ENCODE data around the gene XKR8.

Gene XKR8

DNA sequence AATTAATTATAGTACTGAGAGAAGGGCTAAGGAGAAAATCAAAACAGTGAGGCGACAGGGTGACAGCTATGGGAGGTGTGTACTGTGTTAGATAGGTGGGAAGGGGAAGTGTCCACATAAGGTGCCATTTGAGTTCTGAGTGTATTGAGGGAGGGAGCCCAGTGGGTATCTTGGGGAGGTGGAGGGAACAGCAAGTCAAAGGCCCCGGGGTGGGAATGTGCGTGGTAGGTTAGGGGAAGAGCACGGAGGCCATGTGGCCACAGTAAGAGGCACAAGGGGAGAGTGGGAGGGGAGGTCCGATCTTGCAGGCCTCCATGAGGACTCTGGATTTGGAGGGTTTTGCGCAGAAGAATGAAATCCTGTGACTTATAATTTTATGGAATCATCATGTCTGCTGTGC lies 3.0 kb upstream of the XKR8 start:
- no peak for DNase-seq

DNA sequence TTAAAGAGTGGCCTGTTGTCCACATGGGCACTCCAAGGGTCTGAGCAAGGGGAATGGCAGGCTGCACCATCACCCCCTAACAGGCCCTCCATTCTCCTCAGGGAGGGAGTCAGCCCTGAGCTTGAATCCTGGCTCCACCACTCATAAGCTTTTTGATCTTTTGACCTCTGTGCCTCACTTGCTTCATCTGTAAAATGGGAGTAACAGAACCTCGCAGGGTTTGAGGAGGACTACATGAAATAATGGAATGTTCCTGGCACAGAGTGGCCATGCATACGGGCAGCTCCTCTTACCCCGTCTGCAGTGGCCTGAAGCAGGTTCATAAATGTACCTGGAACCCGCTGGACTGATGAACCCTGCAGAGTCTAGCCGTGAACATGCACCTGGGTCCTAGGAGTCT lies 2.1 kb upstream of the XKR8 start:
- DNase-seq = no peak

DNA sequence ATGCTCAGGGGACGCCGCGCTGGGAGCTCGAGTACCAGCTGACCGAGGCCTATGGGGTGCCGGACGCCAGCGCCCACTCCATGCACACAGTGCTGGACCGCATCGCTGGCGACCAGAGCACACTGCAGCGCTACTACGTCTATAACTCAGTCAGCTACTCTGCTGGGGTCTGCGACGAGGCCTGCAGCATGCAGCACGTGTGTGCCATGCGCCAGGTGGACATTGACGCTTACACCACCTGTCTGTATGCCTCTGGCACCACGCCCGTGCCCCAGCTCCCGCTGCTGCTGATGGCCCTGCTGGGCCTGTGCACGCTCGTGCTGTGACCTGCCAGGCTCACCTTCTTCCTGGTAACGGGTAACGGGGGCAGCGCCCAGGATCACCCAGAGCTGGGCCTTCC lies 1.3 kb upstream of the XKR8 start:
- DNase-seq = no peak

DNA sequence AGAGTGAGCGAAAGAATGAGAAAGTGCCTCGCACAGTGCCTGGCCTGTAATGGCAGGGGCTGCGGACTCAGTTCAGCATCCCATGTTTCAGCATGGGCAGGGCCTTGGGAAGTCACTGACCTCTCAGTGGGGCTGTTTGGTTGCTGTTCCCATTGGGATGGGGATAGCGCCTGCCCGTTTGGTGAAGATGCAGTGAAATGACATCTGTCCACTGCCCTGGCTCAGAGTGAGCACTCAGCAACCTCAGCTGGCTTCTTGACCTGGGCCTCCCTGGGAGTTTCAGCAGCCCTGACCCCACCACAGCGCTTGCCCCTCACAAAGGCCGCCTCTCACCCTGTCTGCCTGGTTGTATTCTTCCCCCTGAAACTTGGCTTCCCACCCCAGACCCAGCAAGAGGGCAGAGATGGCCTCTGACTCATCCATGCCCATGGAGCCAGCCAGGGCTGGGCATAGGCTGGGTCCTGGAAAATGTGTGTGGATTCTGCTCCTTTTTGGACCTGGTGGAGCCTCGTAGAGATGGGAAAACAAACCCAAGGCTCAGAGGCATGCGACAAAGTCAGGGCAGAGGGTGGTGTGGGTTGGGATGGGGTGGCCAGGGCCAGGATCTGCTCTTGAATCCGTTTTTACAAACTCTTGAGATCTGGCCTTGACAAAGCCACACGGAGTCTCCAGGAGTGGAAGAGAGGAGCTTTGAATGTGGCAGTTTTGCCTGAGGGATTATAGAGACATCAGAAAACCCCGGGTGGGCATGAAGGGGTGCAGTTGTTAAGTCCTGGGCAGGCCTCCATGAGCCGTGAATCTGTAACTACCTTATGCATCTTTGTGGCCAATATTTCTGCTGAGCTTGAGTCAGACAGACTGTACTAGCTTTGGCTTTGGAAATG lies 1.2 kb downstream of the XKR8 start:
- no peak for DNase-seq

DNA sequence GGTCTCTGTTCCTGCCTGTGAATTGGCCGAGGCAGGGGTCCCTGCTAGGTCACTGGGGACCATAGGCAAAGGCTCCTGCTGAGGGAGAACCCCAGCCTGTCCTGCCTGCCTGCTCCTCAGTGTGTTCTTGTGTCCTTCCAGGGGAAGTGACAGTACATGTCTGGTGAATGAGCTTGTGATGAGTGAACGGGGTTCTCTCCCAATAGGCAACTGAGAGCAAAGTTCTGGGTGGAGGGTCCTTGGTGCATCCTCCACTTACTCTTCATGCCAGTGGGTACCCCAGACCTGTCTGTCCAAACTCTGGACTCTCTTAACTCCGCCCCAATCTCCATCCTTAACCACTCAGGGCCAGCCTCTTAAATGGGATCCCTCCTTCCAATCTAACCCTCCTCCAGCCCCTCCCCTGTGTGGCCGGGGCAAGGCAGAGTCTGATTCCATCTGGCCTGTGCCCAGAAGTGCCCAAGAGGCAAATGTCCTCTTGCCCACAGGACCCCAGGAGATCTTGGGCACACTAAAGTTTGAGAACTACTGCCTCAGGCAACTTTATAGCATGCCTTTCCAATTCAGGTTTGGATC lies 2.0 kb downstream of the XKR8 start:
- no peak for DNase-seq

DNA sequence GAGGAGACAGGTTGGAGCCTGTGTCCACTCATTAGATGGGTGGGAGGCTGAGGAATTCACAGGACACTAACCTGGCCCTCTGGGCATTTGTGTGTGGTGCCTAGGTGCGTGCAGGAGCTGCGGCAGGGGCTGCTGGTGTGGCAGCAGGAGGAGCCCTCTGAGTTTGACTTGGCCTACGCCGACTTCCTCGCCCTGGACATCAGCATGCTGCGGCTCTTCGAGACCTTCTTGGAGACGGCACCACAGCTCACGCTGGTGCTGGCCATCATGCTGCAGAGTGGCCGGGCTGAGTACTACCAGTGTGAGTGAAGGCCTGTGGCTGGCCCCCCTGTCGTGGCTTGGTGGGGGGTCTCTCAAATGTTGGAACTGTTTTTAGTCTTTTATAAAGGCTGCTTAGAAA lies 3.6 kb downstream of the XKR8 start:
- DNase-seq = no peak

DNA sequence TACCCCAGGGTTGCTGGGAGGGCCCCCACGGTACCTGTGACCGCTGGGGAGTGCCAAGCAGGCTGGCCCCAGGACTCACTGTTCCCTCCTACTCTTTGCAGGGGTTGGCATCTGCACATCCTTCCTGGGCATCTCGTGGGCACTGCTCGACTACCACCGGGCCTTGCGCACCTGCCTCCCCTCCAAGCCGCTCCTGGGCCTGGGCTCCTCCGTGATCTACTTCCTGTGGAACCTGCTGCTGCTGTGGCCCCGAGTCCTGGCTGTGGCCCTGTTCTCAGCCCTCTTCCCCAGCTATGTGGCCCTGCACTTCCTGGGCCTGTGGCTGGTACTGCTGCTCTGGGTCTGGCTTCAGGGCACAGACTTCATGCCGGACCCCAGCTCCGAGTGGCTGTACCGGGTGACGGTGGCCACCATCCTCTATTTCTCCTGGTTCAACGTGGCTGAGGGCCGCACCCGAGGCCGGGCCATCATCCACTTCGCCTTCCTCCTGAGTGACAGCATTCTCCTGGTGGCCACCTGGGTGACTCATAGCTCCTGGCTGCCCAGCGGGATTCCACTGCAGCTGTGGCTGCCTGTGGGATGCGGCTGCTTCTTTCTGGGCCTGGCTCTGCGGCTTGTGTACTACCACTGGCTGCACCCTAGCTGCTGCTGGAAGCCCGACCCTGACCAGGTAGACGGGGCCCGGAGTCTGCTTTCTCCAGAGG lies 6.8 kb downstream of the XKR8 start:
- DNase-seq = no peak

DNA sequence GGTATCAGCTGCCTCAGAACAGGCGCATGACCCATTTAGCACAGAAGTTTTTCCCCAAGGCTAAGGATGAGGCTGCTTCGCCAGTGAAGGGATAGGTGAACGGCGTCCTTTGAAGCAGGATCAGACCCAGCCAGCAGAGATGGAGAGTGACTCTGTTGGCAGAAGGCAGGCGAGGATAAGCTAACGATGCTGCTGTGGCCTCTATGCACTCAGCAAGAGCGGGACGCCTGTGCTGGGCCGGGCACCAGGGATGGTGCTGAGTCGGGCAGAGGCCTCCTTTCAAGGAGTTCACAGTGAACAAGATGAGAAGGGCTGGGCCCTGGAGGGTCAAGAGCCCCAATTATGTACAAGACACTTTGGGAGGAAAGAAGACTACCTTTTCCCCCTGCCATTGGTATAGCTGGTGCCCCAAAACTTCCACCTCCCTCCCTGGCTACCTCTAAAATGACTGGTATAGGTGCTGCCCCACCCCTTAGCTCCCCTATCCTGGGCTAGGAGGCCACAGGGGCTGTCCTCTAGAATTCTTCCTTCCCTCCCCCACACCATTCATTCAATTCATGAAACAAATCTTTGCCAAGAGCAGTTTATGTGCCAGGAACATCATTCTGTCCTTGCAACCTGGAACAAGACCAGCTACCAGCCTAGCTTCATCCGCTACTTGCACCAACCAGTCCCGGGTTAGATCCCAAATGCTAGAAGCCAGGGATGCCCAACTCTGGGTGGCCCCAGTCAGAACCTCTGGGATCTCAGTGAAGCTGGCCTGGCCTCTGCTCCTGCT lies 7.5 kb downstream of the XKR8 start:
- no peak for DNase-seq

DNA sequence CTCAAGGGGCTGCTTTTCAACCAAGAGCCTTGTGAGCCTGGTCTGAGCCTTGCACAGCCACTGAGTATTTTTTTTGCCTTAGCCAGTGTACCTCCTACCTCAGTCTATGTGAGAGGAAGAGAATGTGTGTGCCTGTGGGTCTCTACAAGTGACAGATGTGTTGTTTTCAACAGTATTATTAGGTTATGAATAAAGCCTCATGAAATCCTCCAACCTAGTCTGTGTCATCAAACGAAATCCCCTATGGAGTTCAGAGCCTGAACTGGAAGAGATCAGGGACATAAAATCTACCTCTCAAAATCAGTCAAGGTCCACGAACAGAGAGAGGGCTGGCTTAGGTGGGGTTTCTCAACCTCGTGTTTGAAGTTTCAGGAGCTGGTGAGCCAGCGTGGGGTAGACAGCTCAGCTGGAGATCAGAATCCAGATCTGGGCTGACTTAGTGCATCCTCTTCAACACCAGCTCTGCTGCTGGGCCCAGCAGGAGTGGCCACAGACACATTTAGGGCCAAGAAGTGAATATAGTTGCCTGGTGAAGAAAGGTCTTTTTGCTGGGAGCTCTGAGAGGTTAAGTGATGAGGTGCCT lies 8.2 kb downstream of the XKR8 start:
- DNase-seq = no peak

DNA sequence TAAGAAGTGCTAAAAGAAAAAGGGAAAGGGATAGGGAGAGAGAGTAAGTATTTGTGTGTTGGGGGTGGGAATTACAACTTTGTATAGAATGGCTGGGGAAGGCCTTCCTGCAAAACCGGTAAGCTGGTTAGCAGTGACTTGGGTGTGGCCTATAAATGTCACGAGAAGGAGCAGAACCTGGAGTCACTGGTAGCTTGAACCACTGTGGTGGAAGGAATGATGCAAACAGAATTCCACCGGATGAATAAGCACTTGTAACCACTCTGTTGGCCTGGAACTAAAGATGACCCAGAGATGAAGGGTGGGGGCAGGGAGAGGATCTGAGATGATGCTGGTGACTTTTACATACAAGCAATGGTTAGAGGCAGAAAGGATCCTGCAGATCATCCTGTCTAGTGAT lies 8.9 kb downstream of the XKR8 start:
- peak; percentile 85 for DNase-seq

DNA sequence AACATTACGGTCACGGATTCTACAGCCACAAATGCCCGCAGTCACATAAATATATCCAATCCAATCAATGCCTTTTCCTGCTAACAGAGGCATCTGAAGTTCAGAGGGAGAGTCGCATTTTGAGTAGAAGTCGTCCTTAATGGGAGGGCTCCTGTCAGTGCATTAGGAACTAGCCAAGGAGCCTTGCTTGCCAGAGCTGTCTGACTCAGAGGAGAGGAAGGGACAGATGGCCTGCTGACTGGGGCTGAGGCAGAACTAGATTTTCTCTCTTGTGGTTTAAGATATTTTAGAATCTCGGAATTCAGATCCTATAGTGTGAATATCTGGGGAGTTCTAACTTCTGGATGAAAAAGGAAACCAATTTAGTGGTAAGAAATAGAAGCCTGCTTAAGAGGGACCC lies 10.6 kb downstream of the XKR8 start:
- peak; percentile 86 for DNase-seq

DNA sequence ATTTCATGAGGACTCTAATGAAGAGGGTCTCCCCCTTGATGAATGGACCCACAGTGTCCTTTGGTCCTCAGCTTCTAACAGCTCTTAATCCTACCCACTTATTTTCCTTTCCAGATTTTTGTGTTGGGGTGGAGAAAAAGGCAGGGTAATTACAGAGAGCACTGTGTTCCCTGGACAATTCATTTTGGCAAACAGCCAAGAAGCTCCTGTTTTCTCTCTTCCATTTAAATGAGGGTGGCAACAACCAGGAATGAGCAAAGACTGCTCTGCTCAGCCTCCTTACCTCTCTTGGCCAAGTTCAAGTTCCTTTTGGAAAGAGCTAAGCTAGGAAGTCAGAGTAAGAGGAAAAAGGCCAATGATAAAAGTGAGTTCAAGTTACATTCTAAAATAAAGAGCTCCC lies 11.9 kb downstream of the XKR8 start:
- no peak for DNase-seq

DNA sequence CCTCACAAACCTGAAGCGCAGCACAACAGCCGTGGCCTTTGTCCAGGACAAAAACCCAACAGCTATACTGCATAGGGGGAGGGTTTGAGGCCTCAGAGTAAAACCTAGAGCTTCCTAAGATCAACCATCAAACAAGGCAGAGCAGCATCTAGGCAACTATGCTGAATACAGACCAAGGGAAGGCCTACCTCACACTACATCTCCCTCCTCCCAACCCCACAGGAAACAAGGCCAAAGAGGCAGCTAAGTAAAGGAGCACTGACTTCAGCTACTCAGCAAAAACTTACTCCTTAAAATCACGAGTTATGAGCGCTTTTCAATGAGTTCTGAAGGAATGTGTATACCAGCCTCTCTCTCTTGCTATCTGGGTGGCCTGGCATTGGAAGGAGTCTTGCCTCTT lies 12.4 kb downstream of the XKR8 start:
- DNase-seq = no peak

DNA sequence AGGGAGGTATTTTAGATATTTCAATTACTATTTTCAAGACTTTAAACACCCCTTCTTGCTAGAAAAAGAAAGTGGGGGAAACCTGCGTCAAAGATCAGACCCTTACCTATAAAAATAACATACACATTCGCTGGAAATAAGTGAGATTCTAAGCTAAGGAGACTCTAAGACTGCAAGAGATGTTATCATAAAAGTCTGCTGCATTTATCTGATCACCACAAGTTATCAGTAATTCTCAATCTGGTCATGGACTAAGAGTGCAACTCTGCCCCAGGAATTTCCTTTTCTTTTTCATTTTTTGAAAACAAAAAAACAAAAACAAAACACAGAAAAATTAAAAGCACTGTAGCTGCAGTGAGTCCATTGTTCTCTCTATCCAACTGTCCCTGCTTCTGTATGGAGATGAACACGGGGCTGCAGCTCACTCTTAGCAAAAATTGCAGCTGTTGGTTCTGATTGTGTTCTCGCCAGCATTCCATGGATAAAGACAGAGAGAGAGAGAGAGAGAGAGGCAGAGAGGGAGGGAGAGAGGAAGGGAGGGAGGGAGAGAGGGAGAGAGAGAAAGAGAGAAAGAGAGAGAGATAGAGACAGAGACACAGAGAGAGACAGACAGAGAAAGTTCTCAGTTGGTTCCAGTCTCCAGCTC lies 14.1 kb downstream of the XKR8 start:
- DNase-seq = no peak

DNA sequence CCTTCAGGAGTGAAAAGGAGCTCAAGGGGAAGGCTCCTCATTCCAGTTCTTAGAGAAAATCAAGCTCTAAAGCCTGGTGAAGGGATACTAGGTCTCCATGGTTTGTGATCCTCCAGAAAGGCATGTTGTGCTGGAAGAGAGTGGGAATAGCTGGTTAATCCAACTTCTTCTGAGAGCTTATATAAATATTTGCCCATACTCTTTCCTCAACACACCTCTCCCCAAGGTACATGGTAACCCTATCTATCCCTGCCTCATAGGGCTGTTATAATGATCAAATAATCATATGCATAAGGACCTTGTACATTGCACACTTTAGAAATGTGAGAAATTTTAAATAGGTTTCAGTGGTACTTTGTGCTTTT lies 14.6 kb downstream of the XKR8 start:
- DNase-seq = no peak

DNA sequence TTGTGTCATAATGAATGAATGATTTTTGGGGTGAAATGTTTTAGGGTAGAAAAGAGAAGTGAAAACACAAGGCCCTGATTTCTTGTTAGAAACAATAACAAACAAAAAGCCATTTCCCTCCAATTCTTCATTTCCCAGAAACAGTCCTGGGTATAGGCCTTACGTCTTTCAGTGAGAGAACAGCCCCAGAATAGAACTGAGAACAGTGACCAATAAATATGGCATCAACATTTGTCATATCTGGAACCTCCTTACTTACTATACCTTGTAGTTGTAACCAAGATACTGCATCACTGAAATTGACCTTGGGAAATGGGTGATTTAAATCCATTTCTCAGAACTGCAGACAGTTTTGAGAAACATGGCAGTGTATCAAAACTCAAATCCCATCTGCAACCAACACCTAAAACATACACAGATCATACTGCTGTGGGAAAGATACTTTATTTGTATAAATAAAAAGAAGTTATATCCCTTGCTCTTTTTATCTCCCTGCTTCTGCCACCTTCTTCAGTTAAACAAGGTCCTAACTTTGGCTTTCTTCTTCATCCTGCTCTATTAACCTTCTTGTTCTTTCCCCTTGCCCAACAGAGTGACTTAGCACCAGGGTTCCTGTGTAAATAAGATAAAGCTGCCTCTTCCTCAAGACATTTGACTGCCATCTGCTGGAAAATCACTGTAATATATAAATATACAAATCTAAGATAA lies 19.5 kb downstream of the XKR8 start:
- DNase-seq = peak; percentile 63

DNA sequence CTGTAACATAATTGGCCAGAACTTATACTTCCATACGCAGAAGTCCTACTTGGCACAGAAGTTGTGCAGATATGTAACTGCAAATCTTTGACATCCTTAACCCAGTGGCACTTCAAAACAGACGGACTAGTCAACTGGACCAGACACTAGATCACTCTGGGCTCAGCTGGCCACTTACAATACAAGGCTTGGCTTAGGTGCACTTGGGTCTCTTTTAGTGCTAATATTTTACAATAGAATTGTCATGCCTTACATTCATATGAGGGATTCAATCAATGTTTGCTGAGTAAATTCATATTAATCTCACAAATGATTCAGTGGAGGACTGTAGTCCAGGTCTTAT lies 20.1 kb downstream of the XKR8 start:
- DNase-seq = no peak

DNA sequence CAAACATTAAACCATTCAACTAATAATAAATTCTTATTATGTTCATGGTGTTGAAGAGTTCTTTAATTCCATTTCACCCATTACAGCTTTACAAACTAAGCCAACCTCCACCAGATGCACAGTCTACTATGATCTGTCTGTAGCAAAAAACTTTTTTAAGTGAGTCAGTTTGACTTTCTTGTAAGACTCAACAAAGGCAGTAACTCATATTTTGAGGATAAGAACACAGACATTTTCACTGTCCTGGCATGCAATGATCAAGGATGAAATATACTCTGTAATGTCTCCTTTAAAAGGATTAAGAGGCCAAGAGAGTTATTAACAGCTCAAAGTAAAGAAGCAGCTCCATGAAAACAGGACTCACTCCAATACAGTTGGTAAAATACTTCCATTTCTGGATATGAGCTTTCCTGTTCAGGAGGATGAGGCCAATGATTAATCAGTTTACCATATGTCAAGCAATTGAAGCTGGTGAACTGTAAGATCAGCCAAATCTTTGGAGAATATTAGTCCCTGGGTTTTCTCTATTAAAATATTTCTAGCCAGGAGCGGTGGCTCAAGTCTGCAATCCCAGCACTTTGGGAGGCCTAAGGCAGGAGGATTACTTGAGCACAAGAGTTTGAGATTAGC lies 20.6 kb downstream of the XKR8 start:
- DNase-seq = peak; percentile 52

DNA sequence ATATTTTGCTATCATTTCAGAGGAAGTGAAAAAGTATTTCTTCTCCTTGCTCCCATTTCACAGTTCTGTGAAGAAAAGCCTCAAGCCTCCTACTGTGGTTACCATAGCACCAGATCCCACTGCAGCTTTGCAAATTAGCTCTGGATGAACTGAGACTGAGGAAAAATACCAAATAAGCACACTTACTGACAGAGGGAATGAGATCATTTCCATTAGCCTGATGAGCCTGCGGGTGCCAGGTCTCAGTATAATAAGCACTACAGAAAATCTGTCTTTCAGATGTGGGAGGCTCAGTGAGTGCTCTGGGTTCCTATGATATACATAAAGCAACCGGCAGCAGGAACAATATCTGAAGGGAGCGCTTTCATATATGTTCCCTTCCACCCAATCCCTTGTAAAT lies 21.4 kb downstream of the XKR8 start:
- peak; percentile 37 for DNase-seq

DNA sequence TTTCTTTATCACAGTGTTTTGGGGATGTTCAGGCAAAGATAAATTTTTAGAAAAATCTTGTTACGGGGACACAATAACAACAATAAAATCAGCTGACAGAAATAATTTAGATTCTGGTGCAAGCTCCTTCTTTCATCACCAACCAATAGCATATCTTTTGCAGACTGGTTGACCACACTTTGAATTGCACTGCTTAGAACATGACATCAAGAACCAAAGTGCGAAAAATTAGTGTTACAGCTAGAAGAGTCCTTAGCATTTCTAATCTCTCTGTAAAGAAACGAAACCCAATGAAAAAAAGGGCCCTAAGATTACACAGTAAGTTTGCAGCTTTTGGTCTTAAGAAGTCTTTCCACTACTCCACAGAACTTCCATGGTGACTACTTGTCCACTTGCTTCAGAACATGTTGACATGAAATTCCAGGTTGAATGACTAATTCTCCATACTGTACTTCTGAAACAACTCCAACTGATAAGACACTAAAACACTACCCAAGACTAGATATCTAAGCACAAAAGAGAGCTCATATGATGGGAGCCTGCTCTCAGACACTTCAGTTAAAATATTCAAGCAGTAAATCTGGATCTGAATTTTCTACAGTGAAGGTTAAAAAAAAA lies 31.3 kb downstream of the XKR8 start:
- DNase-seq = no peak

DNA sequence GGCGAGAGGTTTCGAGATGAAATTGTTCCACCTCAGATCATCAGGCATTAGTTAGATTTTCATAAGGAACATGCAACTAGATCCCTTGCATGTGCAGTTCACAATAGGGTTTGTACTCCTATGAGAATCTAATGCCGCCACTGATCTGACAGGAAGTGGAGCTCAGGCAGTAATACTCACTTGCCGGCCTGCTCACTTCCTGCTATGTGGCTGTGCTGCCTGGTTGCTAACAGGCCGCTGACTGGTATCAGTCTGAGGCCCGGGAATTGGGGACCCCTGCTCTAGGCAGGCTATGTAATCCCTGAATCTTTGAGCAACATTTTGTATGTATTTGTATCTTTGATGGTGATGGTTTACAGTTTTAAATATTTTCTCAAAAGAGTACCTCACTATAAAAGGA lies 32.5 kb downstream of the XKR8 start:
- no peak for DNase-seq

Data from fibroblast of skin of abdomen (primary cell).